ENCODE data around the gene SHLD2.
"Not testable (repeated sequence)": the region's sequence is repeated elsewhere in the genome, so short reads cannot be mapped to it uniquely, and the experiment has no call there.

The SHLD2 gene

DNA sequence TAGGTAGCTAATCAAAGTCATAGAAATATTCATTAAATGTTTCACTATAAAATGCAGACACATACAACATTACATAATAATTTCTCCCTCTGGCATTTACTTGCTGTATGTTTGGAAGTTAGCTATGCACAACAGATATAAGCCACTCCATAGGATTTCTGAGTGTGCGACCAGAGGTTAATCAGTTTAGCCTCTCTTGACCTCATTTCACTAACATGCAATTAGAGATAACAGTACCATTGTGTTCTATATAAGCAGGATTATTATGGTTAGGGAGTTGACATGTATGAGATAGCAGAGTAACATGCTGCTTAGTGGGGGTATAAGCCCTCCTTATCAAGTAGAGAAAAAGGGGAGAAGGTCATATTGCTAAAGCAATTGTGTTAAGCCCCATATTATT lies 26.7 kb upstream of the SHLD2 start:
- CTCF ChIA-PET, result interaction anchor here (1.1 kb wide), 1 partner anchor 11 kb away, joined by 3 read pairs; no protein-coding TSS in a partner anchor
- no peak for DNase-seq (ENCODE audit: low read depth, low spot score)

GRCh38 chr10:87072449-87072848 lies 22.6 kb upstream of the SHLD2 start:
- TF ChIP-seq CTCF (IDR thresholded peaks at IDR 0.05; ENCODE audit: insufficient read depth, low read length, missing control alignments), result no peak
- DNase-seq (ENCODE audit: low read depth, low spot score), result no peak
- ChIA-PET CTCF (interaction anchor here (0.8 to 1.6 kb wide), 3 partner anchors 11 to 17 kb away, joined by 3 to 6 read pairs (median 3); no protein-coding TSS in a partner anchor), POLR2A (interaction anchor here (0.7 kb wide), 1 partner anchor 18 kb away, joined by 5 read pairs; no protein-coding TSS in a partner anchor)
- H3K4me3 ChIP-seq (ENCODE audit: low read depth, low read length), result no peak overlapping the region

More for the DNA sequence above, 26.7 kb upstream of the SHLD2 start:
- POLR2A ChIA-PET, result no interaction called here
- TF ChIP-seq CTCF (IDR thresholded peaks at IDR 0.05; ENCODE audit: insufficient read depth, low read length, missing control alignments), result no peak
- no peak overlapping the region for H3K4me3 ChIP-seq (ENCODE audit: low read depth, low read length)

DNA sequence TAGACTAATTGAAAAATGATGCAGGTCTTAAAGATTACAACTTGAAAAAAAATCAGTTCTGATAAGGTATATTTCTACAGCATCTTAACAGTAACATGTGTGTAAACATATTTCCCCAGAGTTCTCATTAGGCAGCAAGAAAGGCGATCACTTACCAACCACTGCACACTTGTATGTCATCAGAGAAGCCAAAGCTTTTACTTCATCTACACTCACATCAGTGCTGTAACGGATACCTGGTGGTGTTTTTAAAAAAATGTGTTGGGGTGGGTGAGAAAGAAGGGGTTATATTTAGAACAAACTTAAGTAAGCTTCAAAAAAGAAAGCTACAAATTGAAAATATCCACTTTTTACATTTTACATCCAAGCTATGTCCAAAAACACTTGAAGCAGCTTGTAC lies 18.6 kb upstream of the SHLD2 start:
- DNase-seq (ENCODE audit: low read depth, low spot score); POLR2A ChIA-PET: not testable (repeated sequence)

DNA sequence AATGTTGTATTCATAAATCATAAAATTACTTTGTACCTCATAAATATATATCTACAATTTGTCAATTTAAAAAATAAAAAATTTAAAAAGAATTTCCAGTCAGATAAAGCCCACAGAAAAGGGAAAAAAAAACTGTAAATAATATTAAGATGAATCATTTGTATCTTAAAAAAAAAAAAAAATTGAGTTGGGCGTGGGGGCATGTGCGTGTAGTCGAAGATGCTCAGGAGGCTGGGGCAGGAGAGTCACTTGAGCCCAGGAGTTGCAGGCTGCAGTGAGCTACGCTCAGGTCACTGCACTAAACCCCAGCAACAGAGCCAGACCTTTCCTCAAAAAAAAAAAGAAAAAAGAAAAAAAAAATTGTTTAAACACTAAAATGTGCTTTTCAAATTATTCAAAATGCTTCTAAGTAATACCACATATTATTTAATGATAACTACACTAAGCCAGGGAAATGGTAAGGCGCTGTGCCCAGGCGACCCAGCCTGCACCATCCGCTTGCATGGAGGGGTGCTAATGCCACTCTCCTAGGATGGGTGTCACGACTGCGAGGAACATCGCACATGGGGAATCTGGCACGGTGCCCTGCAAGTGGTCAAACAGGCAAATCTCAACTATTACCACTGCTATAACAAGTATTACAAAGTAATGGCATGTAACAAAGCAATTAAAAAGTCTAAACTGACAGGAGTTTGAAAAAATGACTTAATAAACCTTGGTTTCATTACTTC lies 15.7 kb upstream of the SHLD2 start:
- no peak overlapping the region for H3K4me3 ChIP-seq (ENCODE audit: low read depth, low read length)
- DNase-seq (ENCODE audit: low read depth, low spot score), result no peak
- POLR2A ChIA-PET, result no interaction called here
- CTCF ChIA-PET, result no interaction called here
- TF ChIP-seq CTCF (IDR thresholded peaks at IDR 0.05; ENCODE audit: insufficient read depth, low read length, missing control alignments), result no peak

More for the DNA sequence above, 18.6 kb upstream of the SHLD2 start:
- CTCF ChIA-PET, result interaction anchor here (1.4 to 1.6 kb wide), 2 partner anchors 9 to 16 kb away, joined by 3 to 4 read pairs; no protein-coding TSS in a partner anchor
- H3K4me3 ChIP-seq (ENCODE audit: low read depth, low read length), result not testable (repeated sequence)

GRCh38 chr10:87080621-87081020 lies 14.4 kb upstream of the SHLD2 start:
- CTCF ChIA-PET; DNase-seq (ENCODE audit: low read depth, low spot score); POLR2A ChIA-PET: not testable (repeated sequence)

GRCh38 chr10:87081574-87081973 lies 13.4 kb upstream of the SHLD2 start:
- POLR2A ChIA-PET, result interaction anchor here (0.8 to 1.0 kb wide), 2 partner anchors 11 to 14 kb away, joined by 3 read pairs; no protein-coding TSS in a partner anchor
- H3K4me3 ChIP-seq (ENCODE audit: low read depth, low read length); CTCF ChIA-PET: not testable (repeated sequence)

More at GRCh38 chr10:87080621-87081020, 14.4 kb upstream of the SHLD2 start:
- not testable (repeated sequence) for H3K4me3 ChIP-seq (ENCODE audit: low read depth, low read length)

GRCh38 chr10:87082219-87082618 lies 12.8 kb upstream of the SHLD2 start:
- POLR2A ChIA-PET, result interaction anchor here (0.8 to 1.0 kb wide), 2 partner anchors 11 to 13 kb away, joined by 3 read pairs; no protein-coding TSS in a partner anchor
- CTCF ChIA-PET, result interaction anchor here (0.8 kb wide), 1 partner anchor 11 kb away, joined by 3 read pairs; no protein-coding TSS in a partner anchor
- H3K4me3 ChIP-seq (ENCODE audit: low read depth, low read length); DNase-seq (ENCODE audit: low read depth, low spot score): not testable (repeated sequence)

More at GRCh38 chr10:87081574-87081973, 13.4 kb upstream of the SHLD2 start:
- not testable (repeated sequence) for DNase-seq (ENCODE audit: low read depth, low spot score)

GRCh38 chr10:87083576-87084290 lies 11.3 kb upstream of the SHLD2 start:
- ChIA-PET POLR2A (interaction anchor here (0.9 to 1.2 kb wide), 2 partner anchors 8 to 12 kb away, joined by 3 read pairs; no protein-coding TSS in a partner anchor), CTCF (interaction anchor here (1.1 to 1.7 kb wide), 2 partner anchors 11 to 145 kb away, joined by 3 to 6 read pairs; no protein-coding TSS in a partner anchor)
- not testable (repeated sequence) for H3K4me3 ChIP-seq (ENCODE audit: low read depth, low read length); DNase-seq (ENCODE audit: low read depth, low spot score)

- CTCF ChIA-PET, result interaction anchor here (1.1 to 1.7 kb wide), 2 partner anchors 12 to 146 kb away, joined by 3 to 6 read pairs; no protein-coding TSS in a partner anchor
- POLR2A ChIA-PET, result interaction anchor here (0.9 to 1.2 kb wide), 2 partner anchors 7 to 12 kb away, joined by 3 read pairs; no protein-coding TSS in a partner anchor
- DNase-seq (ENCODE audit: low read depth, low spot score), result not testable (repeated sequence)
Observed at GRCh38 chr10:87084291-87084782, 10.7 kb upstream of the SHLD2 start.

More at GRCh38 chr10:87084291-87084782, 10.7 kb upstream of the SHLD2 start:
- not testable (repeated sequence) for H3K4me3 ChIP-seq (ENCODE audit: low read depth, low read length)
